Stimulated activated CD8-positive, alpha-beta memory T cell treated with anti-CD3 and anti-CD28 coated beads, Interleukin-7, amount 100 ng/mL, for 1 hour (primary cell): ENCODE results near the gene IKZF2.

Experiments
- DNase-seq, 2 donors: peaks; one replicate each; pipeline ENCODE4 v3.0.0-alpha.2; 2020; ENCODE audit warnings: low read depth in 2 of 2

The IKZF2 gene

GRCh38 chr2:213151437-213152064 lies at the start of gene IKZF2:
Gene IKZF2 (minus strand): TSS chr2:213151612. CDS start chr2:213148629, 2,983 bp downstream.
- peak; percentile 18 to 46 for DNase-seq

GRCh38 chr2:213199871-213200270 lies 48.5 kb upstream of the IKZF2 start:
- no peak for DNase-seq

- no peak for DNase-seq
Measured at GRCh38 chr2:213189001-213189899, 37.8 kb upstream of the IKZF2 start.

- no peak for DNase-seq
Measured at GRCh38 chr2:213188533-213188867, 37.1 kb upstream of the IKZF2 start.

GRCh38 chr2:213187833-213188532 lies 36.6 kb upstream of the IKZF2 start:
- no peak for DNase-seq

- no peak for DNase-seq
Measured at GRCh38 chr2:213187386-213187785, 36.0 kb upstream of the IKZF2 start.

GRCh38 chr2:213185147-213185822 lies 33.9 kb upstream of the IKZF2 start:
- no peak for DNase-seq

- DNase-seq = no peak
Measured at GRCh38 chr2:213181712-213182111, 30.3 kb upstream of the IKZF2 start.

GRCh38 chr2:213177679-213178078 lies 26.3 kb upstream of the IKZF2 start:
- no peak for DNase-seq

- DNase-seq = no peak
Measured at GRCh38 chr2:213175673-213176247, 24.3 kb upstream of the IKZF2 start.

GRCh38 chr2:213172641-213173040 lies 21.2 kb upstream of the IKZF2 start:
- no peak for DNase-seq

GRCh38 chr2:213171147-213171546 lies 19.7 kb upstream of the IKZF2 start:
- DNase-seq = no peak

- DNase-seq = no peak
Measured at GRCh38 chr2:213167271-213167930, 16.0 kb upstream of the IKZF2 start.

GRCh38 chr2:213166109-213166508 lies 14.7 kb upstream of the IKZF2 start:
- no peak for DNase-seq

GRCh38 chr2:213164263-213164662 lies 12.9 kb upstream of the IKZF2 start:
- DNase-seq = no peak

GRCh38 chr2:213162516-213163118 lies 11.2 kb upstream of the IKZF2 start:
- no peak for DNase-seq

GRCh38 chr2:213161759-213162515 lies 10.5 kb upstream of the IKZF2 start:
- no peak for DNase-seq

- DNase-seq = no peak
Measured at GRCh38 chr2:213159768-213160167, 8.4 kb upstream of the IKZF2 start.

GRCh38 chr2:213157242-213157641 lies 5.8 kb upstream of the IKZF2 start:
- no peak for DNase-seq

- DNase-seq = no peak
Measured at GRCh38 chr2:213156717-213157116, 5.3 kb upstream of the IKZF2 start.
